ENCODE measurements around the gene FAM13A. TPM values are rescaled to one million over a fixed set of nuclear protein-coding genes. Genes with fewer than 3 reads are reported as not detected.

The FAM13A gene
- total and polyA plus RNA-seq, 2 donors (not counting 3 experiments of a cell fraction or from before 2014, with no cell fraction given), result 3.3 to 10.5 TPM

- ChIA-PET POLR2A (no interaction called here), CTCF (no interaction called here)
- Histone ChIP-seq H4K20me1 (replicated peaks; ENCODE audit: control insufficient read depth, extremely low read depth, insufficient read depth, low read length) (no peaks in the 10 kb centered on the region), H3K9ac (replicated peaks; ENCODE audit: extremely low read depth, insufficient read depth, low read length) (no peak overlapping the region), H2AFZ (ENCODE audit: low read depth, low read length) (no peak overlapping the region), H3K4me2 (ENCODE audit: insufficient read depth, low read length) (no peak overlapping the region), H3K27ac (ENCODE audit: insufficient read depth, low read depth, low read length) (no peak overlapping the region), H3K27me3 (ENCODE audit: control insufficient read depth in 2 of 2, insufficient read depth in 2 of 2, low read length in 2 of 2) (no peaks in the 10 kb centered on the region), H3K36me3 (ENCODE audit: control insufficient read depth in 2 of 2, extremely low read depth in 1 of 2, insufficient read depth in 2 of 2, low read length in 2 of 2) (no peaks in the 10 kb centered on the region), H3K9me3 (replicated peaks; ENCODE audit: control insufficient read depth, insufficient read depth, low read length) (no peaks in the 10 kb centered on the region), H3K9me1 (replicated peaks; ENCODE audit: control insufficient read depth, extremely low read depth, insufficient read depth, low read length) (no peaks in the 10 kb centered on the region), H3K4me3 (replicated peaks in 1 of 3; ENCODE audit: insufficient read depth in 1 of 3, low read depth in 1 of 3, low read length in 3 of 3) (no peak overlapping the region), H3K4me1 (ENCODE audit: control insufficient read depth, extremely low read depth, insufficient read depth, low read length) (no peaks in the 10 kb centered on the region), H3K79me2 (ENCODE audit: control insufficient read depth, insufficient read depth, low read length) (no peaks in the 10 kb centered on the region)
- dilution Hi-C loops (cut with MboI; ENCODE audit: extremely low pct_ligation_motif_present, low sequenced_read_pairs), result loop anchor here (25.0 kb wide), 1 partner anchor 195 kb away; no protein-coding TSS in a partner anchor
- no TSS peak for BruUV-seq (replicated peaks)
- intact Hi-C loops (cut with micrococcal nuclease), result no loop called here
- FAIRE-seq (no peak), DNase-seq (ENCODE audit: low read depth, low spot score) (no peak)
- TF ChIP-seq, protein P1, sequence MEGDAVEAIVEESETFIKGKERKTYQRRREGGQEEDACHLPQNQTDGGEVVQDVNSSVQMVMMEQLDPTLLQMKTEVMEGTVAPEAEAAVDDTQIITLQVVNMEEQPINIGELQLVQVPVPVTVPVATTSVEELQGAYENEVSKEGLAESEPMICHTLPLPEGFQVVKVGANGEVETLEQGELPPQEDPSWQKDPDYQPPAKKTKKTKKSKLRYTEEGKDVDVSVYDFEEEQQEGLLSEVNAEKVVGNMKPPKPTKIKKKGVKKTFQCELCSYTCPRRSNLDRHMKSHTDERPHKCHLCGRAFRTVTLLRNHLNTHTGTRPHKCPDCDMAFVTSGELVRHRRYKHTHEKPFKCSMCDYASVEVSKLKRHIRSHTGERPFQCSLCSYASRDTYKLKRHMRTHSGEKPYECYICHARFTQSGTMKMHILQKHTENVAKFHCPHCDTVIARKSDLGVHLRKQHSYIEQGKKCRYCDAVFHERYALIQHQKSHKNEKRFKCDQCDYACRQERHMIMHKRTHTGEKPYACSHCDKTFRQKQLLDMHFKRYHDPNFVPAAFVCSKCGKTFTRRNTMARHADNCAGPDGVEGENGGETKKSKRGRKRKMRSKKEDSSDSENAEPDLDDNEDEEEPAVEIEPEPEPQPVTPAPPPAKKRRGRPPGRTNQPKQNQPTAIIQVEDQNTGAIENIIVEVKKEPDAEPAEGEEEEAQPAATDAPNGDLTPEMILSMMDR (IDR thresholded peaks at IDR 0.05; ENCODE audit: extremely low read depth in 1 of 2, insufficient read depth in 1 of 2, low read depth in 1 of 2, low read length in 2 of 2), result no peak
- no peak for TF ChIP-seq MYC (IDR thresholded peaks at IDR 0.05; ENCODE audit: low read depth, low read length)
- no peak for TF ChIP-seq EZH2 (IDR thresholded peaks at IDR 0.05; ENCODE audit: borderline replicate concordance, low read depth, low read length, severe bottlenecking)
- TF ChIP-seq POLR2AphosphoS5 (IDR thresholded peaks at IDR 0.05; ENCODE audit: insufficient read depth, low read depth, low read length), result no peak
- TF ChIP-seq POLR2A (IDR thresholded peaks at IDR 0.05; ENCODE audit: low read depth, low read length), result no peak
- no peak for TF ChIP-seq GATA2 (IDR thresholded peaks at IDR 0.05; ENCODE audit: insufficient read depth, insufficient read length, low read depth, low read length)
- TF ChIP-seq JUN (IDR thresholded peaks at IDR 0.05; ENCODE audit: borderline replicate concordance, insufficient read depth, insufficient read length, low read depth), result no peak
Measured at GRCh38 chr4:89007338-89007939, 49.5 kb downstream of the FAM13A start.
